Uterus (tissue), 2 donors: ENCODE measurements around the gene ZBTB8A.

ENCODE experiments used
- POLR2A ChIP-seq, 2 donors: fragments of 450-650 bp; IDR thresholded peaks; one replicate each; pipeline ENCODE4 v1.6.1; 2016; ENCODE audit warnings: antibody characterized with exemption in 2 of 2, mild to moderate bottlenecking in 1 of 2, moderate library complexity in 1 of 2
- TF ChIP-seq, protein P1 (sequence below), 4 experiments: fragments of 200-600 bp in 2 of 4; fragments of 450-650 bp in 2 of 4; sonication (generic) in 2 of 4; IDR thresholded peaks; one replicate each; pipeline ENCODE4 v1.5.1; 2016 to 2019; ENCODE audit warnings: antibody characterized with exemption in 4 of 4, mild to moderate bottlenecking in 2 of 4, moderate library complexity in 1 of 4

DNA sequence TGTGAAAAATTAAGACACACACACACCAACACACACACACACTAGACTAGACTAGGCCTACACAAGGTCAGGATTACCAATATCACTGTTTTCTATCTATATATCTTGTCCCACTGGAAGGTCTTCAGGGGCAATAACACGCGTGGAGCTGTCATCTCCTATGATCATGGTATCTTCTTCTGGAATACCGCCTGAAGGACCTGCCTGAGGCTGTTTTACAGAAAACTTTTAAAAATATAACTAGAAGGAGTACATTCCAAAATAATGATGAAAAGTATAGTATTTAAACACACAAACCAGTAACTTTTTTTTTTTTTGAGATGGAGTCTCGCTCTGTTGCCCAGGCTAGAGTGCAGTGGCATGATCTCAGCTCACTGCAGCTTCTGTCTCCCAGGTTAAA lies 20.3 kb upstream of the ZBTB8A start:
- no peak for TF ChIP-seq POLR2A (IDR thresholded peaks at IDR 0.05)
- TF ChIP-seq, protein P1, sequence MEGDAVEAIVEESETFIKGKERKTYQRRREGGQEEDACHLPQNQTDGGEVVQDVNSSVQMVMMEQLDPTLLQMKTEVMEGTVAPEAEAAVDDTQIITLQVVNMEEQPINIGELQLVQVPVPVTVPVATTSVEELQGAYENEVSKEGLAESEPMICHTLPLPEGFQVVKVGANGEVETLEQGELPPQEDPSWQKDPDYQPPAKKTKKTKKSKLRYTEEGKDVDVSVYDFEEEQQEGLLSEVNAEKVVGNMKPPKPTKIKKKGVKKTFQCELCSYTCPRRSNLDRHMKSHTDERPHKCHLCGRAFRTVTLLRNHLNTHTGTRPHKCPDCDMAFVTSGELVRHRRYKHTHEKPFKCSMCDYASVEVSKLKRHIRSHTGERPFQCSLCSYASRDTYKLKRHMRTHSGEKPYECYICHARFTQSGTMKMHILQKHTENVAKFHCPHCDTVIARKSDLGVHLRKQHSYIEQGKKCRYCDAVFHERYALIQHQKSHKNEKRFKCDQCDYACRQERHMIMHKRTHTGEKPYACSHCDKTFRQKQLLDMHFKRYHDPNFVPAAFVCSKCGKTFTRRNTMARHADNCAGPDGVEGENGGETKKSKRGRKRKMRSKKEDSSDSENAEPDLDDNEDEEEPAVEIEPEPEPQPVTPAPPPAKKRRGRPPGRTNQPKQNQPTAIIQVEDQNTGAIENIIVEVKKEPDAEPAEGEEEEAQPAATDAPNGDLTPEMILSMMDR (IDR thresholded peaks at IDR 0.05), result no peak
